Naive thymus-derived CD8-positive, alpha-beta T cell (primary cell): Measurements from ENCODE around the gene COL28A1. TPM values are rescaled to one million over a fixed set of nuclear protein-coding genes. Genes with fewer than 3 reads are reported as not detected.
"Not testable (repeated sequence)": the region's sequence is repeated elsewhere in the genome, so short reads cannot be mapped to it uniquely, and the experiment has no call there.

Experiments
- ATAC-seq, 2 donors: fragments of 150-1000 bp; cut with Tn5 transposase in 1 of 2; sonication (Bioruptor Pico), chemical (Tn5 transposase) in 1 of 2; 1 replicate in 1 of 2; 2 replicates in 1 of 2; pipeline ENCODE4 v1.10.0; 2021; ENCODE audit warnings: mild to moderate bottlenecking in 2 of 2, moderate library complexity in 2 of 2
- POLR2A ChIA-PET: fragments of 350-600 bp; sonication (Branson Sonifier 250); formaldehyde crosslinking; loops from one replicate; lab custom pipeline; 2021; ENCODE audit warnings: antibody characterized with exemption; lab: Charles Lee
- DNase-seq, 10 donors: peaks; one replicate each; pipeline versions ENCODE4 v3.0.0 to v3.0.0-alpha.2; 2020 to 2022
- H3K27ac Mint-ChIP-seq, 10 donors: one replicate each; pipeline ENCODE4 v1.8.0; 2020 to 2022; ENCODE audit warnings: mild to moderate bottlenecking in 10 of 10, mixed read lengths in 10 of 10, moderate library complexity in 4 of 10, inconsistent platforms in 1 of 10
- H3K27me3 Mint-ChIP-seq, 5 donors: one replicate each; pipeline ENCODE4 v1.8.0; 2021 to 2022; ENCODE audit warnings: mixed read lengths in 5 of 5
- H3K36me3 Mint-ChIP-seq, 3 donors: one replicate each; pipeline ENCODE4 v1.8.0; 2020 to 2022; ENCODE audit warnings: mixed read lengths in 3 of 3, mild to moderate bottlenecking in 2 of 3, inconsistent platforms in 1 of 3
- H3K4me1 Mint-ChIP-seq, 4 donors: one replicate each; pipeline ENCODE4 v1.8.0; 2021 to 2022; ENCODE audit warnings: mixed read lengths in 4 of 4
- H3K4me3 Mint-ChIP-seq, 10 donors: one replicate each; pipeline ENCODE4 v1.8.0; 2020 to 2022; ENCODE audit warnings: mild to moderate bottlenecking in 10 of 10, mixed read lengths in 10 of 10, moderate library complexity in 6 of 10, inconsistent platforms in 1 of 10
- H3K9me3 Mint-ChIP-seq, 9 donors: one replicate each; pipeline ENCODE4 v1.8.0; 2020 to 2022; ENCODE audit warnings: mixed read lengths in 9 of 9, mild to moderate bottlenecking in 3 of 9, inconsistent platforms in 1 of 9, moderate library complexity in 1 of 9
- polyA plus RNA-seq, 3 donors: library from polyadenylated mRNA; unstranded; fragments of 300-500 nt; fragmentation: Illumina TruSeq; gene quantifications; one replicate each; pipeline ENCODE4 v1.2.3, GENCODE V29; 2021
- total RNA-seq, 8 experiments: library from RNA in 2 of 8; stranded (reverse) in 2 of 8; gene quantifications; one replicate each; pipeline ENCODE4 v1.2.3 and lab custom pipeline; 2021 to 2026

COL28A1 gene
- total and polyA plus RNA-seq, 5 experiments from 2014 or later: 0.33 to 0.91 TPM; not detected in 3

- H3K27ac Mint-ChIP-seq: no peak overlapping the region
- no peaks in the 10 kb centered on the region for H3K9me3 Mint-ChIP-seq
- H3K4me1 Mint-ChIP-seq: peaks cover 0 to 13% (median 9%) of the 10 kb centered on the region in 4 donors
- no peak overlapping the region for H3K4me3 Mint-ChIP-seq
- POLR2A ChIA-PET: no interaction called here
- no peak for ATAC-seq
- H3K27me3 Mint-ChIP-seq: no peaks in the 10 kb centered on the region
- H3K36me3 Mint-ChIP-seq: no peaks in the 10 kb centered on the region
- DNase-seq: no peak
Observed at GRCh38 chr7:7417851-7418250, 117.8 kb downstream of the COL28A1 start.

- POLR2A ChIA-PET: no interaction called here
- Mint-ChIP-seq H3K4me1 (peaks cover 0 to 13% (median 9%) of the 10 kb centered on the region in 4 donors), H3K9me3 (no peaks in the 10 kb centered on the region), H3K27ac (no peak overlapping the region), H3K4me3 (no peak overlapping the region), H3K27me3 (no peaks in the 10 kb centered on the region), H3K36me3 (no peaks in the 10 kb centered on the region)
- ATAC-seq (no peak), DNase-seq (no peak)
Observed at GRCh38 chr7:7417414-7417813, 118.3 kb downstream of the COL28A1 start.

- H3K27me3 Mint-ChIP-seq: peaks cover 0 to 11% (median 3%) of the 10 kb centered on the region in 5 donors
- H3K9me3 Mint-ChIP-seq: no peaks in the 10 kb centered on the region
- H3K27ac Mint-ChIP-seq: peak overlapping the region in 6 of 10 donors; percentile 7 to 80 (median 44)
- POLR2A ChIA-PET: no interaction called here
- no peak overlapping the region for H3K4me3 Mint-ChIP-seq
- H3K4me1 Mint-ChIP-seq: peaks cover 0 to 13% (median 9%) of the 10 kb centered on the region in 4 donors
- ATAC-seq (peak in 1 of 2 donors; percentile 58), DNase-seq (peak in 2 of 10 donors; percentile 2 to 13)
- H3K36me3 Mint-ChIP-seq: no peaks in the 10 kb centered on the region
Observed at GRCh38 chr7:7416031-7416858, 119.4 kb downstream of the COL28A1 start.

- H3K27me3 Mint-ChIP-seq: peaks cover 0 to 13% (median 3%) of the 10 kb centered on the region in 5 donors
- DNase-seq (no peak), ATAC-seq (no peak)
- POLR2A ChIA-PET: no interaction called here
- no peaks in the 10 kb centered on the region for H3K9me3 Mint-ChIP-seq
- no peak overlapping the region for H3K27ac Mint-ChIP-seq
- H3K4me3 Mint-ChIP-seq: no peak overlapping the region
- no peaks in the 10 kb centered on the region for H3K36me3 Mint-ChIP-seq
- H3K4me1 Mint-ChIP-seq: peaks cover 0 to 13% (median 9%) of the 10 kb centered on the region in 4 donors
Observed at GRCh38 chr7:7414791-7415603, 120.7 kb downstream of the COL28A1 start.

GRCh38 chr7:7408001-7408770, 127.5 kb downstream of the COL28A1 start:
- peaks cover 0 to 11% (median 6%) of the 10 kb centered on the region in 9 donors for H3K9me3 Mint-ChIP-seq
- ATAC-seq: no peak
- peaks cover 1 to 13% (median 3%) of the 10 kb centered on the region in 5 donors for H3K27me3 Mint-ChIP-seq
- H3K4me3 Mint-ChIP-seq: no peak overlapping the region
- DNase-seq: no peak
- H3K4me1 Mint-ChIP-seq: peaks cover 0 to 10% (median 5%) of the 10 kb centered on the region in 4 donors
- peak overlapping the region in 2 of 10 donors; percentile 15 to 74 for H3K27ac Mint-ChIP-seq
- POLR2A ChIA-PET: no interaction called here
- H3K36me3 Mint-ChIP-seq: peaks cover 0 to 6% (median 3%) of the 10 kb centered on the region in 3 donors

GRCh38 chr7:7405461-7405860, 130.2 kb downstream of the COL28A1 start:
- peaks cover 0 to 12% (median 4%) of the 10 kb centered on the region in 5 donors for H3K27me3 Mint-ChIP-seq
- peaks cover 0 to 10% (median 5%) of the 10 kb centered on the region in 4 donors for H3K4me1 Mint-ChIP-seq
- no peak for ATAC-seq

GRCh38 chr7:7399707-7400106, 136.0 kb downstream of the COL28A1 start:
- no peaks in the 10 kb centered on the region for H3K4me1 Mint-ChIP-seq
- ATAC-seq (no peak), DNase-seq (no peak)
- no peaks in the 10 kb centered on the region for H3K36me3 Mint-ChIP-seq
- POLR2A ChIA-PET: no interaction called here
- no peak overlapping the region for H3K4me3 Mint-ChIP-seq
- H3K27ac Mint-ChIP-seq: no peak overlapping the region
- no peaks in the 10 kb centered on the region for H3K9me3 Mint-ChIP-seq
- peaks cover 0 to 12% (median 4%) of the 10 kb centered on the region in 5 donors for H3K27me3 Mint-ChIP-seq

More at GRCh38 chr7:7405461-7405860, 130.2 kb downstream of the COL28A1 start:
- H3K36me3 Mint-ChIP-seq: peaks cover 0 to 6% (median 3%) of the 10 kb centered on the region in 3 donors
- H3K27ac Mint-ChIP-seq: no peak overlapping the region
- POLR2A ChIA-PET: no interaction called here
- H3K4me3 Mint-ChIP-seq: no peak overlapping the region
- peaks cover 0 to 11% (median 6%) of the 10 kb centered on the region in 9 donors for H3K9me3 Mint-ChIP-seq
- no peak for DNase-seq

GRCh38 chr7:7395785-7396184, 139.9 kb downstream of the COL28A1 start:
- Mint-ChIP-seq H3K27ac (no peak overlapping the region), H3K4me1 (no peaks in the 10 kb centered on the region), H3K36me3 (peaks cover 0 to 22% (median 16%) of the 10 kb centered on the region in 3 donors), H3K9me3 (peaks cover 5 to 24% (median 21%) of the 10 kb centered on the region in 9 donors), H3K27me3 (peaks cover 0 to 6% (median 2%) of the 10 kb centered on the region in 5 donors), H3K4me3 (no peak overlapping the region)
- DNase-seq (no peak), ATAC-seq (no peak)
- POLR2A ChIA-PET: no interaction called here

- POLR2A ChIA-PET, H3K4me3 Mint-ChIP-seq, DNase-seq, ATAC-seq, H3K27ac Mint-ChIP-seq, H3K4me1 Mint-ChIP-seq, H3K27me3 Mint-ChIP-seq: not testable (repeated sequence)
- Mint-ChIP-seq H3K36me3 (peaks cover 0 to 26% (median 19%) of the 10 kb centered on the region in 3 donors), H3K9me3 (peaks cover 5 to 36% (median 25%) of the 10 kb centered on the region in 9 donors)
Observed at GRCh38 chr7:7388164-7388563, 147.5 kb downstream of the COL28A1 start.

- Mint-ChIP-seq H3K27me3 (no peaks in the 10 kb centered on the region), H3K9me3 (peaks cover 0 to 13% (median 1%) of the 10 kb centered on the region in 9 donors), H3K4me1 (peaks cover 0 to 2% (median under 1%) of the 10 kb centered on the region in 4 donors), H3K27ac (no peak overlapping the region), H3K4me3 (no peak overlapping the region), H3K36me3 (peaks cover 0 to 2% (median 0%) of the 10 kb centered on the region in 3 donors)
- DNase-seq: no peak
- ATAC-seq: no peak
- POLR2A ChIA-PET: no interaction called here
Observed at GRCh38 chr7:7385421-7385820, 150.3 kb downstream of the COL28A1 start.

- peaks cover 0 to 3% (median 0%) of the 10 kb centered on the region in 9 donors for H3K9me3 Mint-ChIP-seq
- no peak overlapping the region for H3K4me3 Mint-ChIP-seq
- H3K4me1 Mint-ChIP-seq: peaks cover 0 to 2% (median under 1%) of the 10 kb centered on the region in 4 donors
- H3K27ac Mint-ChIP-seq: no peak overlapping the region
- POLR2A ChIA-PET: no interaction called here
- DNase-seq (no peak), ATAC-seq (no peak)
- H3K36me3 Mint-ChIP-seq: no peaks in the 10 kb centered on the region
- H3K27me3 Mint-ChIP-seq: peaks cover 0 to under 1% (median 0%) of the 10 kb centered on the region in 5 donors
Observed at GRCh38 chr7:7384228-7384627, 151.4 kb downstream of the COL28A1 start.

GRCh38 chr7:7375538-7375937, 160.1 kb downstream of the COL28A1 start:
- ATAC-seq: no peak
- Mint-ChIP-seq H3K4me1 (peaks cover 0 to 4% (median 0%) of the 10 kb centered on the region in 4 donors), H3K9me3 (no peaks in the 10 kb centered on the region), H3K4me3 (no peak overlapping the region), H3K27ac (peak overlapping the region in 1 of 10 donors; percentile 13), H3K36me3 (no peaks in the 10 kb centered on the region), H3K27me3 (peaks cover 0 to 3% (median 0%) of the 10 kb centered on the region in 5 donors)
- DNase-seq: no peak
- POLR2A ChIA-PET: no interaction called here
